ENCODE results near the gene ERICH6B. TPM values are rescaled to one million over a fixed set of nuclear protein-coding genes. Genes with fewer than 3 reads are reported as not detected.

ERICH6B gene
- total RNA-seq, 1 experiment from 2014 or later, result not detected

DNA sequence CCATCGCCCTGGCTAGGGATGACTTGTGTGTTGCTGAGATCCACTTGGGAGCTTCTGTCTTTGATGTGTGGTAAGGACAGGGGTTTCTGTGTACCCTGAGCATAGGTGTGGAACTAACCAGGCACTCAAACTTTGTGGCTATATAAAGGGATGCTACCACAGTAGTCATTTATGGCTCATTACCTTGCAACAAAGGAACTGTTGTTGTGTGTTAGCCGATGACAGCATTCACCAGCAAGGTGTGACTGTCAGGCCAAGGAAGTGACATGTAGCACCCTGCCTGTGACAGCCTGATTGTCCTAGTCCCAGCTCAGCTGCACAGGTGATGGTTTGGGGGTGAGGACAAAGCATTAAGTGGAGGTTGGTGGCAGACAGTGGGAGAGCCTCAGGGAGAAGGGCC is 77.2 kb downstream of the ERICH6B start:
- TF ChIP-seq, protein P1, sequence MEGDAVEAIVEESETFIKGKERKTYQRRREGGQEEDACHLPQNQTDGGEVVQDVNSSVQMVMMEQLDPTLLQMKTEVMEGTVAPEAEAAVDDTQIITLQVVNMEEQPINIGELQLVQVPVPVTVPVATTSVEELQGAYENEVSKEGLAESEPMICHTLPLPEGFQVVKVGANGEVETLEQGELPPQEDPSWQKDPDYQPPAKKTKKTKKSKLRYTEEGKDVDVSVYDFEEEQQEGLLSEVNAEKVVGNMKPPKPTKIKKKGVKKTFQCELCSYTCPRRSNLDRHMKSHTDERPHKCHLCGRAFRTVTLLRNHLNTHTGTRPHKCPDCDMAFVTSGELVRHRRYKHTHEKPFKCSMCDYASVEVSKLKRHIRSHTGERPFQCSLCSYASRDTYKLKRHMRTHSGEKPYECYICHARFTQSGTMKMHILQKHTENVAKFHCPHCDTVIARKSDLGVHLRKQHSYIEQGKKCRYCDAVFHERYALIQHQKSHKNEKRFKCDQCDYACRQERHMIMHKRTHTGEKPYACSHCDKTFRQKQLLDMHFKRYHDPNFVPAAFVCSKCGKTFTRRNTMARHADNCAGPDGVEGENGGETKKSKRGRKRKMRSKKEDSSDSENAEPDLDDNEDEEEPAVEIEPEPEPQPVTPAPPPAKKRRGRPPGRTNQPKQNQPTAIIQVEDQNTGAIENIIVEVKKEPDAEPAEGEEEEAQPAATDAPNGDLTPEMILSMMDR (IDR thresholded peaks at IDR 0.05; ENCODE audit: unreplicated experiment), result no peak
- no peak for DNase-seq
- Mint-ChIP-seq H3K36me3 (ENCODE audit: insufficient read depth, unreplicated experiment) (peaks cover 12% of the 10 kb centered on the region), H3K9me3 (ENCODE audit: low read depth, unreplicated experiment) (no peaks in the 10 kb centered on the region), H3K27me3 (ENCODE audit: unreplicated experiment) (no peaks in the 10 kb centered on the region), H3K4me3 (ENCODE audit: low read depth, unreplicated experiment) (no peak overlapping the region), H3K4me1 (ENCODE audit: low read depth, unreplicated experiment) (no peaks in the 10 kb centered on the region), H3K27ac (ENCODE audit: unreplicated experiment) (no peak overlapping the region)
- no TSS peak for BruUV-seq (replicated peaks)
- CTCF ChIA-PET, result no interaction called here
- intact Hi-C loops (cut with micrococcal nuclease; ENCODE audit: unreplicated experiment), result no loop called here

DNA sequence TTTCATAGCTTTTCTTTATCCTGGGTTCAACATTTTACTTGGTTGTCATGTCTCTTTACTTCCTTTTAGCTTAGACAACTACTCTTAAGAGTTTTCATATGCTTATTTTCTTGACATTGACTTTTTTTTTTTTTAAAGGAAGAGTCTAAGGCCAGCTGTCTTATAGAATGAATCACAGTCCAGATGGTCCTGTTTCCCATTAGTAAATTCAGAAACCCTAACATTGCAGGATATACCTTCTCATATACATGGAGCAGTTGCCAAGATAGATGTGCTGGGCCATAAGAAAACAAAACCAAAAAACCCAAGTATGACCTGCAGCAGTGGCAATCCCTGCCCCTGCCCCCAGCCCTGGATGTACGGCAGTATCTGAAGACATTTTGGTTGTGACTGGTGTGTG is 78.0 kb downstream of the ERICH6B start:
- intact Hi-C loops (cut with micrococcal nuclease; ENCODE audit: unreplicated experiment), result no loop called here
- no peaks in the 10 kb centered on the region for H3K27me3 Mint-ChIP-seq (ENCODE audit: unreplicated experiment)
- H3K9me3 Mint-ChIP-seq (ENCODE audit: low read depth, unreplicated experiment), result no peaks in the 10 kb centered on the region
- DNase-seq, result no peak
- no peak overlapping the region for H3K27ac Mint-ChIP-seq (ENCODE audit: unreplicated experiment)
- no TSS peak for BruUV-seq (replicated peaks)
- H3K4me1 Mint-ChIP-seq (ENCODE audit: low read depth, unreplicated experiment), result no peaks in the 10 kb centered on the region
- no peak overlapping the region for H3K4me3 Mint-ChIP-seq (ENCODE audit: low read depth, unreplicated experiment)
- TF ChIP-seq, protein P1 (IDR thresholded peaks at IDR 0.05; ENCODE audit: unreplicated experiment), result no peak
- CTCF ChIA-PET, result no interaction called here
- H3K36me3 Mint-ChIP-seq (ENCODE audit: insufficient read depth, unreplicated experiment), result peaks cover 21% of the 10 kb centered on the region

DNA sequence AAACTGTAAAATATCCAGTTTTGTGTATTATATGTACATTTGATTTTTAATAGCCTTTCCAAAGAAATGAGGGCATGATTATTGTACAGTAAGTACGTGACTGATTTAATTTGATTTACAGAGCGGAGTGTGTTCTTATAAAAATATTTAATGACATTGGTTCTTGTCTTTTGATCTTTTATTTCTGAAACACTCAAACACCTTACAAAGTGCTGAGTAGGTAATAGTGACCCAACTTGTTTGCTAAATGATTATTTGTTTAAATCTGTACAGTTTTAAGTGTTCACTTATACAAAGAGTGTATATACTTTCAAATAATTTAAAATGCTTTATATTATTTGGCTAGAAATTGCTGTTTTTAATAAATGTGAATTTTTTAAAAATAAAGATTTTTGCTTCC is 79.3 kb downstream of the ERICH6B start:
- H3K36me3 Mint-ChIP-seq (ENCODE audit: insufficient read depth, unreplicated experiment), result peaks cover 22% of the 10 kb centered on the region
- no TSS peak for BruUV-seq (replicated peaks)
- H3K4me1 Mint-ChIP-seq (ENCODE audit: low read depth, unreplicated experiment), result no peaks in the 10 kb centered on the region
- CTCF ChIA-PET, result no interaction called here
- H3K27me3 Mint-ChIP-seq (ENCODE audit: unreplicated experiment), result no peaks in the 10 kb centered on the region
- intact Hi-C loops (cut with micrococcal nuclease; ENCODE audit: unreplicated experiment), result no loop called here
- TF ChIP-seq, protein P1 (IDR thresholded peaks at IDR 0.05; ENCODE audit: unreplicated experiment), result no peak
- DNase-seq, result no peak
- no peak overlapping the region for H3K27ac Mint-ChIP-seq (ENCODE audit: unreplicated experiment)
- no peak overlapping the region for H3K4me3 Mint-ChIP-seq (ENCODE audit: low read depth, unreplicated experiment)
- no peaks in the 10 kb centered on the region for H3K9me3 Mint-ChIP-seq (ENCODE audit: low read depth, unreplicated experiment)

DNA sequence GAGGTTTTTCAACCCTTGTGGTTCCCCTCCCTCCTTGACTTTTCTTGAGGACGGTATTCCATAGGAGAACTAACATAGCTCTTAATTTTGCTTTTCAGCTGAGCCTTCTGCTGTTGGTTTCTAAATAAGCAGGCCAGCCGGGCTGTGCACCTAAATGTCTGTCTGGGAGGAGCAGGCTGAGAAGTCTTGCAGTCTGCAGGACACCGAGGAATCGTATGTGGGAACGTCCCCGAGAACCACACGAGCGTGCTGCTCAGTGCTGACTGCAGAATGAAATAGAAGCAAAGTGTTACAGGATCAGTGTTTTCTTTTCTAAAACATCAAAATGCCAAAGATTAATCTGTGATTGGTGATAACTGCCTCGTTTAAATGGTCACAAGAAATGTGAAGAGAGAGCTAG is 80.9 kb downstream of the ERICH6B start:
- H3K27ac Mint-ChIP-seq (ENCODE audit: unreplicated experiment), result no peak overlapping the region

More for the DNA sequence above, 80.9 kb downstream of the ERICH6B start:
- Mint-ChIP-seq H3K4me1 (ENCODE audit: low read depth, unreplicated experiment) (no peaks in the 10 kb centered on the region), H3K4me3 (ENCODE audit: low read depth, unreplicated experiment) (no peak overlapping the region), H3K9me3 (ENCODE audit: low read depth, unreplicated experiment) (no peaks in the 10 kb centered on the region), H3K36me3 (ENCODE audit: insufficient read depth, unreplicated experiment) (peaks cover 21% of the 10 kb centered on the region), H3K27me3 (ENCODE audit: unreplicated experiment) (no peaks in the 10 kb centered on the region)
- no peak for DNase-seq
- intact Hi-C loops (cut with micrococcal nuclease; ENCODE audit: unreplicated experiment), result no loop called here
- no TSS peak for BruUV-seq (replicated peaks)
- TF ChIP-seq, protein P1 (IDR thresholded peaks at IDR 0.05; ENCODE audit: unreplicated experiment), result no peak
- CTCF ChIA-PET, result no interaction called here

All from Calu3 (cell line).